CD4-positive, alpha-beta memory T cell (primary cell): ENCODE data around the gene ALS2. TPM values are rescaled to one million over a fixed set of nuclear protein-coding genes. Genes with fewer than 3 reads are reported as not detected.
"Not testable (repeated sequence)": the region's sequence is repeated elsewhere in the genome, so short reads cannot be mapped to it uniquely, and the experiment has no call there.

Experiments used
- CTCF ChIA-PET: fragments of 350-600 bp; sonication (Branson Sonifier 250); formaldehyde crosslinking; loops from one replicate; lab custom pipeline; 2021; ENCODE audit warnings: inconsistent platforms; ENCODE audit not compliant: partially characterized antibody; lab: Charles Lee
- POLR2A ChIA-PET: fragments of 350-600 bp; sonication (Branson Sonifier 250); formaldehyde crosslinking; loops from one replicate; lab custom pipeline; 2021; ENCODE audit not compliant: partially characterized antibody; lab: Charles Lee
- DNase-seq, 5 donors: peaks; one replicate each; pipeline versions ENCODE4 v3.0.0 to v3.0.0-alpha.2; 2020 to 2022; ENCODE audit warnings: mixed read lengths in 1 of 5
- H3K27ac ChIP-seq: one replicate; pipeline ENCODE4 v1.7.0; 2013; ENCODE audit warnings: low read depth, low read length
- H3K27me3 ChIP-seq: 2 replicates; pipeline ENCODE4 v1.7.0; 2013; ENCODE audit warnings: mild to moderate bottlenecking, low read length, moderate library complexity; ENCODE audit not compliant: insufficient read depth
- H3K36me3 ChIP-seq: 2 replicates; pipeline ENCODE4 v1.7.0; 2013; ENCODE audit warnings: mild to moderate bottlenecking, low read length, moderate library complexity; ENCODE audit not compliant: insufficient read depth
- H3K4me1 ChIP-seq: 2 replicates; pipeline ENCODE4 v1.7.0; 2013; ENCODE audit warnings: mild to moderate bottlenecking, low read length, moderate library complexity; ENCODE audit not compliant: insufficient read depth
- H3K4me3 ChIP-seq, 2 donors: one replicate each; pipeline ENCODE4 v1.7.0; 2013; ENCODE audit warnings: low read length in 2 of 2, mild to moderate bottlenecking in 1 of 2
- H3K9me3 ChIP-seq, 2 donors: one replicate each; pipeline ENCODE4 v1.7.0; 2013; ENCODE audit warnings: low read length in 2 of 2, control low read depth in 1 of 2; ENCODE audit not compliant: control insufficient read depth in 1 of 2
- H3K27ac Mint-ChIP-seq, 7 donors: one replicate each; pipeline ENCODE4 v1.8.0; 2020 to 2021; ENCODE audit warnings: mixed read lengths in 7 of 7, mild to moderate bottlenecking in 6 of 7, inconsistent platforms in 3 of 7, moderate library complexity in 3 of 7
- H3K27me3 Mint-ChIP-seq, 2 donors: one replicate each; pipeline ENCODE4 v1.8.0; 2020 to 2021; ENCODE audit warnings: mixed read lengths in 2 of 2
- H3K36me3 Mint-ChIP-seq, 2 donors: one replicate each; pipeline ENCODE4 v1.8.0; 2020 to 2021; ENCODE audit warnings: mixed read lengths in 2 of 2, inconsistent platforms in 1 of 2, mild to moderate bottlenecking in 1 of 2
- H3K4me1 Mint-ChIP-seq, 4 donors: one replicate each; pipeline ENCODE4 v1.8.0; 2020 to 2021; ENCODE audit warnings: mixed read lengths in 4 of 4, mild to moderate bottlenecking in 1 of 4
- H3K4me3 Mint-ChIP-seq, 8 donors: one replicate each; pipeline ENCODE4 v1.8.0; 2020 to 2021; ENCODE audit warnings: mixed read lengths in 8 of 8, mild to moderate bottlenecking in 7 of 8, moderate library complexity in 6 of 8, inconsistent platforms in 3 of 8
- H3K9me3 Mint-ChIP-seq, 8 donors: one replicate each; pipeline ENCODE4 v1.8.0; 2020 to 2021; ENCODE audit warnings: mixed read lengths in 8 of 8, mild to moderate bottlenecking in 5 of 8, inconsistent platforms in 3 of 8, moderate library complexity in 1 of 8
- intact Hi-C: fragments of 100-400 bp; cut with micrococcal nuclease; formaldehyde crosslinking; loops from one replicate; pipeline ENCODE4 v1.15.1; 2023
- polyA plus RNA-seq, 2 donors: library from polyadenylated mRNA; unstranded; fragments of 300-500 nt; fragmentation: Illumina TruSeq; gene quantifications; one replicate each; pipeline ENCODE4 v1.2.3, GENCODE V29; 2021
- total RNA-seq, 2 experiments: library from RNA; stranded (reverse); gene quantifications; one replicate each; pipeline ENCODE4 v1.2.3, GENCODE V29; 2021

The ALS2 gene
- total and polyA plus RNA-seq, 4 experiments from 2014 or later: 4.9 to 10.5 (median 7.7) TPM

GRCh38 chr2:201674298-201674697, 106.4 kb downstream of the ALS2 start:
- DNase-seq: no peak
- CTCF ChIA-PET: no interaction called here
- Mint-ChIP-seq H3K4me3 (no peak overlapping the region), H3K4me1 (peaks cover 0 to 6% (median 0%) of the 10 kb centered on the region in 4 donors), H3K9me3 (peaks cover 0 to 2% (median 0%) of the 10 kb centered on the region in 8 donors), H3K27ac (no peak overlapping the region), H3K36me3 (no peaks in the 10 kb centered on the region), H3K27me3 (peaks cover 1 to 2% of the 10 kb centered on the region in 2 donors)
- Histone ChIP-seq H3K27ac (no peak overlapping the region), H3K27me3 (no peaks in the 10 kb centered on the region), H3K9me3 (no peaks in the 10 kb centered on the region), H3K4me1 (no peaks in the 10 kb centered on the region), H3K4me3 (no peak overlapping the region), H3K36me3 (no peaks in the 10 kb centered on the region)
- POLR2A ChIA-PET: no interaction called here
- intact Hi-C loops: no loop called here

GRCh38 chr2:201673546-201673945, 107.2 kb downstream of the ALS2 start:
- peaks cover 0 to 2% (median 0%) of the 10 kb centered on the region in 8 donors for H3K9me3 Mint-ChIP-seq
- H3K27me3 Mint-ChIP-seq: peaks cover 1 to 2% of the 10 kb centered on the region in 2 donors
- H3K36me3 Mint-ChIP-seq: no peaks in the 10 kb centered on the region
- H3K27me3 ChIP-seq: no peaks in the 10 kb centered on the region
- DNase-seq: no peak
- H3K4me1 Mint-ChIP-seq: peaks cover 0 to 6% (median 0%) of the 10 kb centered on the region in 4 donors
- H3K27ac ChIP-seq: no peak overlapping the region
- no peaks in the 10 kb centered on the region for H3K9me3 ChIP-seq
- no peak overlapping the region for H3K4me3 ChIP-seq
- H3K36me3 ChIP-seq: no peaks in the 10 kb centered on the region
- CTCF ChIA-PET: no interaction called here
- POLR2A ChIA-PET: no interaction called here
- H3K4me3 Mint-ChIP-seq: no peak overlapping the region
- intact Hi-C loops: no loop called here
- H3K27ac Mint-ChIP-seq: no peak overlapping the region
- H3K4me1 ChIP-seq: no peaks in the 10 kb centered on the region

GRCh38 chr2:201671205-201671604, 109.5 kb downstream of the ALS2 start:
- H3K4me3 Mint-ChIP-seq, intact Hi-C loops, H3K9me3 ChIP-seq, H3K4me1 Mint-ChIP-seq, H3K27me3 Mint-ChIP-seq, H3K27me3 ChIP-seq, H3K9me3 Mint-ChIP-seq, DNase-seq, H3K36me3 ChIP-seq, H3K4me1 ChIP-seq, H3K36me3 Mint-ChIP-seq, CTCF ChIA-PET, H3K27ac Mint-ChIP-seq, H3K27ac ChIP-seq, POLR2A ChIA-PET, H3K4me3 ChIP-seq: not testable (repeated sequence)

GRCh38 chr2:201669865-201670264, 110.9 kb downstream of the ALS2 start:
- Mint-ChIP-seq H3K9me3 (peaks cover 0 to 2% (median 0%) of the 10 kb centered on the region in 8 donors), H3K36me3 (no peaks in the 10 kb centered on the region), H3K4me3 (no peak overlapping the region), H3K27ac (no peak overlapping the region), H3K27me3 (peaks cover 1 to 2% of the 10 kb centered on the region in 2 donors), H3K4me1 (peaks cover 0 to 6% (median 0%) of the 10 kb centered on the region in 4 donors)
- H3K4me1 ChIP-seq: no peaks in the 10 kb centered on the region
- H3K9me3 ChIP-seq: no peaks in the 10 kb centered on the region
- H3K36me3 ChIP-seq: no peaks in the 10 kb centered on the region
- ChIA-PET CTCF (interaction anchor here (1.0 kb wide), 1 partner anchor 306 kb away, joined by 3 read pairs; no protein-coding TSS in a partner anchor), POLR2A (no interaction called here)
- DNase-seq: no peak
- H3K27me3 ChIP-seq: no peaks in the 10 kb centered on the region
- H3K27ac ChIP-seq: no peak overlapping the region
- H3K4me3 ChIP-seq: no peak overlapping the region
- intact Hi-C loops: no loop called here

GRCh38 chr2:201668402-201668910, 112.3 kb downstream of the ALS2 start:
- POLR2A ChIA-PET: interaction anchor here (1.0 kb wide), 1 partner anchor 25 kb away, joined by 3 read pairs; the partner anchor contains the start of gene TMEM237
- Mint-ChIP-seq H3K4me1 (peaks cover 0 to 6% (median 0%) of the 10 kb centered on the region in 4 donors), H3K27ac (no peak overlapping the region), H3K4me3 (no peak overlapping the region), H3K36me3 (no peaks in the 10 kb centered on the region), H3K27me3 (peaks cover 3 to 5% of the 10 kb centered on the region in 2 donors), H3K9me3 (peaks cover 0 to 2% (median 0%) of the 10 kb centered on the region in 8 donors)
- no peak for DNase-seq
- Histone ChIP-seq H3K4me3 (no peak overlapping the region), H3K9me3 (no peaks in the 10 kb centered on the region), H3K27ac (no peak overlapping the region), H3K27me3 (no peaks in the 10 kb centered on the region), H3K36me3 (no peaks in the 10 kb centered on the region), H3K4me1 (no peaks in the 10 kb centered on the region)
- CTCF ChIA-PET: no interaction called here
- intact Hi-C loops: no loop called here

GRCh38 chr2:201664334-201664733, 116.4 kb downstream of the ALS2 start:
- H3K4me3 ChIP-seq: no peak overlapping the region
- no peaks in the 10 kb centered on the region for H3K36me3 Mint-ChIP-seq
- H3K27ac Mint-ChIP-seq: no peak overlapping the region
- no peaks in the 10 kb centered on the region for H3K36me3 ChIP-seq
- peaks cover 2 to 4% of the 10 kb centered on the region in 2 donors for H3K27me3 Mint-ChIP-seq
- no peaks in the 10 kb centered on the region for H3K9me3 Mint-ChIP-seq
- H3K4me3 Mint-ChIP-seq: no peak overlapping the region
- H3K4me1 ChIP-seq: no peaks in the 10 kb centered on the region
- no peak for DNase-seq
- intact Hi-C loops: no loop called here
- no peak overlapping the region for H3K27ac ChIP-seq
- H3K27me3 ChIP-seq: no peaks in the 10 kb centered on the region
- POLR2A ChIA-PET: no interaction called here
- no peaks in the 10 kb centered on the region for H3K4me1 Mint-ChIP-seq
- H3K9me3 ChIP-seq: no peaks in the 10 kb centered on the region
- CTCF ChIA-PET: no interaction called here

GRCh38 chr2:201661366-201661765, 119.4 kb downstream of the ALS2 start:
- Histone ChIP-seq H3K4me3 (no peak overlapping the region), H3K27me3 (no peaks in the 10 kb centered on the region), H3K27ac (no peak overlapping the region), H3K9me3 (no peaks in the 10 kb centered on the region), H3K36me3 (no peaks in the 10 kb centered on the region), H3K4me1 (no peaks in the 10 kb centered on the region)
- CTCF ChIA-PET: no interaction called here
- H3K4me1 Mint-ChIP-seq: peaks cover 0 to 2% (median 0%) of the 10 kb centered on the region in 4 donors
- no peaks in the 10 kb centered on the region for H3K36me3 Mint-ChIP-seq
- H3K9me3 Mint-ChIP-seq: no peaks in the 10 kb centered on the region
- POLR2A ChIA-PET: no interaction called here
- no peak overlapping the region for H3K4me3 Mint-ChIP-seq
- intact Hi-C loops: no loop called here
- peak overlapping the region in 1 of 7 donors; percentile 27 for H3K27ac Mint-ChIP-seq
- no peak for DNase-seq
- H3K27me3 Mint-ChIP-seq: peaks cover 7 to 8% of the 10 kb centered on the region in 2 donors
